Adrenal gland (tissue), 5 donors: ENCODE data around the gene ZNF222.

ENCODE experiments used
- POLR2A ChIP-seq, 2 donors: fragments of 450-650 bp; IDR thresholded peaks; one replicate each; pipeline ENCODE4 v1.6.1; 2017; ENCODE audit warnings: antibody characterized with exemption in 2 of 2, mild to moderate bottlenecking in 2 of 2, moderate library complexity in 1 of 2
- TF ChIP-seq, protein P1 (sequence below), 6 experiments: fragments of 450-650 bp in 4 of 6; fragments of 200-600 bp in 2 of 6; sonication (generic) in 1 of 6; IDR thresholded peaks; 1 replicate in 5 of 6; 2 replicates in 1 of 6; pipeline versions ENCODE4 v1.5.1 to v1.8.0; 2016 to 2021; ENCODE audit warnings: antibody characterized with exemption in 6 of 6, mild to moderate bottlenecking in 2 of 6, moderate library complexity in 1 of 6
- donor health status: DM: no; HTN: no; CAD: no.

DNA sequence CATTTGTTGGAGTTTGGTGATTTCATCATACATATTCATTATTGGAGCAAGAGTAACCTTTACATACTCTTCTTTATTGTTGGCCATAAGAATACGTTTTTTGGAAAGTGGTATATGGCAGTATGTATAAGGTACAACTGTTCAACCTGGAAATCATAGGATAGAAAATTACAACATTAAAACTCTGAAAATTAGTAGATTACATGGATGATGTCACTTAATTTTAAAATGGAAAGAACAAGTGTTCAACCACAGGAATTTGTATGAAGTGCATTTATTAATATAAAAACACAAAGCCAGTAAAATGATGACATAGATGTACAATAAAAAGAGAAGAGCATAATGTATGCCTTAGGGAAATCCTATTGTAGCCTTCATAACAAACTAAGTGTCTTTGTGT is 48.4 kb upstream of the ZNF222 start:
- TF ChIP-seq, protein P1, sequence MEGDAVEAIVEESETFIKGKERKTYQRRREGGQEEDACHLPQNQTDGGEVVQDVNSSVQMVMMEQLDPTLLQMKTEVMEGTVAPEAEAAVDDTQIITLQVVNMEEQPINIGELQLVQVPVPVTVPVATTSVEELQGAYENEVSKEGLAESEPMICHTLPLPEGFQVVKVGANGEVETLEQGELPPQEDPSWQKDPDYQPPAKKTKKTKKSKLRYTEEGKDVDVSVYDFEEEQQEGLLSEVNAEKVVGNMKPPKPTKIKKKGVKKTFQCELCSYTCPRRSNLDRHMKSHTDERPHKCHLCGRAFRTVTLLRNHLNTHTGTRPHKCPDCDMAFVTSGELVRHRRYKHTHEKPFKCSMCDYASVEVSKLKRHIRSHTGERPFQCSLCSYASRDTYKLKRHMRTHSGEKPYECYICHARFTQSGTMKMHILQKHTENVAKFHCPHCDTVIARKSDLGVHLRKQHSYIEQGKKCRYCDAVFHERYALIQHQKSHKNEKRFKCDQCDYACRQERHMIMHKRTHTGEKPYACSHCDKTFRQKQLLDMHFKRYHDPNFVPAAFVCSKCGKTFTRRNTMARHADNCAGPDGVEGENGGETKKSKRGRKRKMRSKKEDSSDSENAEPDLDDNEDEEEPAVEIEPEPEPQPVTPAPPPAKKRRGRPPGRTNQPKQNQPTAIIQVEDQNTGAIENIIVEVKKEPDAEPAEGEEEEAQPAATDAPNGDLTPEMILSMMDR (IDR thresholded peaks at IDR 0.05), result no peak
- TF ChIP-seq POLR2A (IDR thresholded peaks at IDR 0.05), result no peak
